GM19455 (cell line): ENCODE measurements around the gene ZBTB33.

Experiments used
- ATAC-seq: cut with Tn5 transposase; IDR thresholded peaks from one replicate; pipeline ENCODE4 v1.9.1; 2021; ENCODE audit not compliant: unreplicated experiment

The ZBTB33 gene

DNA sequence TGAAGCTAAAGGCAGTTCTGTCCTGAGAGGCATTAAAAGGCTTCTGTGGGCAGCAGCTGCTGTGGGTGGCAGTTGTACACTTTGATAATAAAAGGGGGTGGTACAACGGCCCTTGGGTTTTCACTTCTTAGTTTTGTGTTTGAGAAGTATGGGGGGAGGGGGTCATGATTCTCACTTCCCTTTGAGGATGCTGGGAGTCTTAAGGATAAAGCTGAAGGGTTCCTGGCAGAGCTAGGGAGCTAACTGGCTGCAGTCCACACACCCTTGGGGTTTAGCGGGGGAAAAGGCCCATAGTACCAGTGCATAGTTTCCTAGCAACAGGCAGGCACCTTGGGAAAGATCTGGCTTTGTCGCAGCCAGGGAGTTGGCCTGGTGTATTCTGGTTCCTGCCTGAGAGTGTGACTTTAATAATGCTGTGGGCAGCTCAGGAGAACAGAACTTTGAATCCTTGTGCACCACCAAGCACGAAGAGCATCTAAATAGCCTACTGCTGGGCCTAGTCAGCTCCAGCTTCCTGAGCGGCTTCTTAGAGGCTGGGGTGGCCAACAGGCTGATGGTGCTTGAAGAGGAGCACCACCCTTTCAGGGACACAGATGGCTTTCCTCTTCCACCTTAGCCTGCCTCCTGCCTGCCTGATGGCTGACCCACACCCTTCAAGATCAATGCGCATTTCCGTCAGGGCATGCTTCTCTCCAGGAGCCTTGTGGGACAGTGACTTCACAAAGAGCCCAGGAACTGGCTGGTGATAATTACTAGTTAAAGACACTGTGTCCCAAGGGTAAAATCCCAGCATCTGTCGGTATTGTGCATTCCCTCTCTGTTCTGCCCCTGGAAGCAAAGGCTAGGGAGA is 12.5 kb downstream of the ZBTB33 start:
- ATAC-seq, result no peak

DNA sequence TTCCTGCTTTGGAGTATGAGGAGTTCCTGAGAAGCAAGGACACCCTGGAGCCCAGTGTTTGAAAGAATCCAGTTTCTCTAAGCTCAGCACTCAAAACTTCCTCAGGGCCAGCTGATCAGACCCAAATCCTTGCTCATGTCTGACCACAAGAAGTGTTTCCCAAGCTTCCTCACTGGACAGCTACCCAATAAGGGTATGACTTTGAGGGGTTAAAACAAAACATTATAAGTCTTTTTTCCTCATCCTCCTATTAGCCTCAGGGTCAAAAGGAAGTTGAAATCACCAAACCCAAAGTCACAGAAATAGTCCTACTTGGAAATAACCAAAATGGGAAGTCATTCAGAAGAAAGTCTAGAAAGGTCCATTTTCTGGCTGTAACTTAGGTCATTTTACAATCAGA is 13.7 kb downstream of the ZBTB33 start:
- no peak for ATAC-seq

DNA sequence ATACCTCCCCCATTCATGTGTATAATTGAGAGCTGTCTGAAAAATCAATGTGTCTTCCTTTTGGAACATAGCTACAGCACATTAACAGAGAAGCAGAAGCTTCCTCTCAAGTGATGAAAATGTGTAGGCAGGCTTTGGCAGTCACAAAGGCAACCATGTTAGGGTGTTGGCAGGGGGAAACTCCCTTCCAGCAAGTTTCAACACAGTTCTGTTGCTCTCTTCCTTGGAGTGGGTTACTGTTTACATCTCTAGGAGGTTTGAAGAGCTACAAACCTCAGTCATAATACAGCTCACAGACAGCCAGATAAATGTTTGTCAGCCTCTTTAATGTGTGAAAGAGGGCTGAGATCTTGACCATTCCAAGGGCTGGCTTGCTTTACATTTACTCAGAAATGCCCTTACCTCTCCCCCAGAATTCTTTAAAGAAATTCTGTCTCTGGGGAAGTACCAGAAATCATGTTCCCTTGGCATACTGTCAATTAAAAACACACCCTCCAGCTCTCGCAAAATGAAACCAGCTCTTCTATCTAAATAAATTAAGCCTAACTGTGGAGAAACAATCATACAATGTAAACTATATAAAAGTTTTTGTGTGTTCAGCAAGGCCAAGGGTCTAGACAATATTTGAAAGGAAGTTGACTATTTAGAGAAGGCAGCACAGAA is 18.9 kb downstream of the ZBTB33 start:
- no peak for ATAC-seq

DNA sequence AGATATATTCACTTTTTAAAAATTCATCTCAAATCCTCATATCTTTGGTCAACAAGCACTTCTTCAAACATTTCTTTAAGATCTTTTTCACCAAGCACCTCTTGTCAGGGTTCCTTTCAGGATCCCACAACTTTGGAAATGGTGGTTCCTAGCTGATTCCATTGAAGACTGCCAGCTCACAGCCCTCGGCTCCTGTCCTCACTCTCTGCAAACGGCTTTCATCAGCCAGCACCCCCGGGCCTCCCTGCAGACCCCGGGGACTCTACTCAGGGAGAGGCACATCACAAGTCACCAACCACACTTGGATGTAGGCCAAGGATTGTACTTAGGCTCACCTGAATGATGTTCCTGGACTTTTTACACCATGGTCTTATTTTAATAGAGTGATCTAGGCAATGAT is 20.0 kb downstream of the ZBTB33 start:
- no peak for ATAC-seq

DNA sequence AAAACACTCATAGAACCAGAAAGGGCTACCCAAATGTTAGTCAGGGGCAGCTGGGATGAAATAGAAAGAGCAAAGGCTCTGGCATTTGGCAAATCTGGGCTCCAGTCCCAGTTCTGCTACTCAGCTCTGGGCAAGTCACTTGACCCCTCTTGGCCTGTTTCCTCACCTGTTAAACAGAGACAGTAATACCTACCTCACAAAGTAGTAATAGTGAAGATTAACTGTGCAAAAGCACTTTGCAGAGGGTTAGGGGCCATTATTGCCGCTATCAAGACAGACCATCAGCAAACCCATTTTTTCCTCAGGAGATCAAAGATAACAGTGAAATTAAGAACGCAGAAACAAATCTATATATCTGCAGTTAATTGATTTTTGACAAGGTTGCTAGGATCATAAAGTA is 20.6 kb downstream of the ZBTB33 start:
- ATAC-seq, result no peak

DNA sequence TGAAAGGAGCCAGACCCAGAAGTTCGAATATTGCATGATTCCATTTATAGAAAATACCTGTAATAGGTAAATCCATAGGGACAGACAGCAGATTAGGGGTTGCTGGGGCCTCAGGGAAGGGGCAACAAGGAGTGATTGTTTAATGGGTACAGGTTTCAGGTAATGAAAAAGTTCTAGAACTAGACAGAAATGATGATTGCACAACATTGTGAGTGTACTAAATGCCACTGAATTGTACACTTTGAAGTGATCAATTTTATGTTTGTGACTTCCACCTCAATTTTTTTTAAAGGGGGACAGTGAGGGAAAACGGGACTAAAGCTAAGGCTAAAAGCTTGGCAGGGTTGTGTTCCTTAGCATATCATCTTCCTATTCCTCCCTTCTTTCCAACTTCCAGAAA is 23.5 kb downstream of the ZBTB33 start:
- no peak for ATAC-seq

DNA sequence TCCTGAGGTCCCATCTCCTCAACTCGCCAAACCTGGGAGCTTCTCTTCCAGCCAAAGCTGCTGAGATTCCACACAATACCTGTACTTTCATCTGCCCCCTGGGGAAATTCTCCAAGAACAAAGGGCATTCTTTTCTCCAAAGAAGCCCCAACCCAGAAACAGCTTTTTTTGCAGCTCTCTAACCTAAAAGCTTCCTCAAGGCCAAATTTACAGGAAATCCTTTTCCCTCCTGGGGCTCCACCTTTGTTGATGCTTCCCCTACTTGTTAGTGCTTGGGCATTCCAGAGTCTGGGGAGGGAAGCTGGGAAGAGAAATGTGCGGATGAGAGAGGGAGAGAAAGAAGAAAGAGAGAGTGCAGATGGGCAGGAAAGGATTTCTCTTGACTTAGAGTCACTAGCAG is 24.3 kb downstream of the ZBTB33 start:
- no peak for ATAC-seq

DNA sequence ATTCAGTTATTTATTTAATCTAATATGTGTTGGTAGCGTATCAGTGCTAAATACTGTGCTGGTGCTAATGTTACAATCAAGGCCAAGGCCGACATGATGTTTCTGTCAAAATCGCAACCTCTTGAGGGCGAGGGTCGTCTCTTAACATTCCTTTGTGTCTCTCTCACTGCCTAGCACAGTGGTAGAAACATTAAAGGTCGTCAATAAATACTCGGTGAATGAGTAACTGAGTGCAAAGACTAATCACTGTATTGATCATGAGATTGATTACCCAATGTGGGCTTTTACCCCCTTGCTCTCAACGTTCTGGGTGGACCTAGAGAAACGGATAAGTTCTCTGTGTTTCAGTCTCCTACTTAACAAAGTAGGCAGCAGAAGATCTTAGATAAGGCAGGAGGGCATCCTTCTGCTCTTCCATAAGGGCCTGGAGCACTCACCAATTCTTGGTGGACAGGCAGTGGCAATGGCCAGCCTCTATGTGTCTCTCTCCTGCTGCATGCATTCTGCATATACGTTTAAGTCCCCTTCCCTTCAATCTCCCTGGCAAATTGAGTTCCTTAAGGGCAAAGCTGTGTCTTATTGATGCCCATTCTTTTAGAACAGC is 30.5 kb downstream of the ZBTB33 start:
- ATAC-seq, result no peak

DNA sequence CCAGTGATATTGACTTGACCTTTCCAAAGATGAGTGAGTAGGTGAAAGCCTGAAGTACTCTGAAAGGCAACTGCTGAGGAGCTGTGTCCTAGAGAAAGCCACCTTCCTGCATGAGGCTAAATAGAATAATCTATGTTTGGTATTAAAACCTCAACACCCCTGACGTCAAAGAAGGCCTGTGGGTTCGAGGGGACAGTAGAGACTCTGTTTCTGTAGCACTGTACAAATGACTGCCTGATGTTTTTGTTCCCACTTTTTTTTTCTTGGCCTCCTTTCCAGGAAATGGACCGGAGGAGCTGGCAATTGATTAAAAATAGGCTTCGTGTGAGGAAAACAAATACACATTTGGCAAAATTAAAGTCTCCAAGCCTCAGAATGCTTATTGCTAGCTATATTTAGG is 31.1 kb downstream of the ZBTB33 start:
- ATAC-seq, result no peak

DNA sequence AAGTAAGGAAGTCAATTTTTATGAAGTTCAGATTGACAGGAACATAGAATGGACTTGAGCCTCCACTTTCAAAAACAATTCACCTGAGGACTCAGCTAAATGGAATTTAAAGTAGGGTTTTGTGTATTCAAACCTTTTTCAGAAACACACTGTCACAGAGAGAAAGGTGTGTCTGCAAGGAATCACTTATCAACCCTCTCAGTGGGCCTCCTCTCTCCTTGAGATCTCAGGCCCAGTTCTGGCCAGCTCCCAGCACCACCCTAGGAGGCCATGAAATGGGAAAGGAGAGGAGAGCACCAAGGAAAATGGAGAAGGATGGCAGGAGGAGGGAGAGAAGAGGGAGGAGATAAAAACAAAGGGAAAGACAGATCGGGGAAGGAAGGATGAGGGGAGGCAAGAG is 32.1 kb downstream of the ZBTB33 start:
- ATAC-seq, result no peak

DNA sequence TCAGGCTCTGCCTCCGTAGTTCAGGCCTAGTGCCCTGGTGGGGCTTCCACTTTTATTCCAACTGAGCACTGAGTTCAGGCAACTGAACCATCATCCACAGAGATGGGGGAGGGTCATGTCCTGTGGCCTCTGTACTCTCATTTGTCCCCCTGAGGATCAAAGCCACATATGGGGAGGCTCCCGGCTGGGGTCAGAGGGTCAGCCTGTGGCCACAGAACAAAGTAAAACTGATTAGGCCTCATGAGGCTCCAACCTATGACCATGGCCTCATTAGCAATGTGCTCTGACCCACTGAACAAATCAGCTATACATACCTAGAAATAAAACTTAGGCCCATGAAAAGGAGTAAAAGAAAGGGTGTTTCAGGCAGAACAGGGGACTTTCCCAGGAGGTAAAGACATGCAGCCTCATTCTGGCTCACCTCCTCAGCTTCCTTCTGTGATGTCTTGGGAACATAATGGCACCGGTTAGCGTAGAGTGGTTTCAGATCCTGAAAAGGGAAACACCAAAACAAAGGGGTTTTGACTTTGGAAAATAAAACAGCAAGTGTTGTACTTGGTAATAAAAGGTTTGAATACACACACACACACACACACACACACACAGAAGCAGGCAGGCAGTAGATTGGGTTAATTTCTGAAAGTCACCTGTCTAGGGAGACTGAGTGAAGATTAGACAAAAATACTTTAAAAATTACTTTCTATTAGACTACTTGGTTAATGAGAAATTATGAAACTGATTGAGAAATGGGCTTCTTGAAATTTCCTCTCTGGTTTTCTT is 36.3 kb downstream of the ZBTB33 start:
- ATAC-seq, result peak; percentile 44

DNA sequence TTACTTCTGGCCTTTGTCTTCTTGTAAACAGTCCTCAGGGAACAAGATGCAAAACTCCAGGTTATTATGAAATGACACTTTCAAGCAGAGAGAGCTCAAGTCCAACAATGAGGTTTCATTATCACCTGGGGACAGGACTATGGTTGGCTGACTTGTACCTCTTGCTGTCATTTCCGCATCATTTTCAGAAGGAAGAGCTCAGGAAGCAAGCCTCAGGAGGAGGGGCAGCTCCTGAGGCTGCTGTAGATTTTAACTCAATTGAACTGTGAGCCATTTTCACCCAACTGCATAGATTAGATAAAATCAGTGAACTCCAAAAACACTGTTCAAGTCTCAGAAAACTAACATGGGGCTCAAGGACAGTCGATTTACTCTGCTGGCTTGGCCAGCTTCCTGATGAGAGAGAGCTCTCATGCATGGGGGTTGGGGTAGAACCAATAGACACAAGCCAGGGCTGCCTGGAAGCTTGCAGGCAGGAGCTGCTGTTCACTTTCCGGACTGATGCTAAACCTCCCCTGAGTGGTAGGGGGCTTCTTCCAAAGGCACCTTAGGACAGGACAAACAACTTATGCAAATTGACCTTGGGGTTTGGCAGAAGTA is 37.0 kb downstream of the ZBTB33 start:
- ATAC-seq, result peak; percentile 60

DNA sequence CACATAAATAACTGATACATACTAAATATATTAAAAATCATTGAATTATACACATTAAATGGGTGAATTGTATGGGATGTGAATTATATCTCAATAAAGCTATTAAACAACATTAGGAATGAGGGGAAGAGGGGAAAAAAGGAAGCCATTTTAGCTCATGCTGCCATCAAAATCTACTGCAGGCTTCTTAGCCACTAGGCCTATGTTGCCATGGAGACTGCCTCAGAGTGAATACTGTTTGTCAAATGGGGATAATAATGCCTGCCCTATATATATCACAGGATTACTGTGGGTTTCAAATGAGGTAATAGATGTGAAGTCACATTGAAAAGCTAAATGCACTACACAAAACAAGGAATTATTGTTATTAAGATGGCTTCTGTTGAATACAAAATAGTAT is 39.5 kb downstream of the ZBTB33 start:
- ATAC-seq, result no peak

DNA sequence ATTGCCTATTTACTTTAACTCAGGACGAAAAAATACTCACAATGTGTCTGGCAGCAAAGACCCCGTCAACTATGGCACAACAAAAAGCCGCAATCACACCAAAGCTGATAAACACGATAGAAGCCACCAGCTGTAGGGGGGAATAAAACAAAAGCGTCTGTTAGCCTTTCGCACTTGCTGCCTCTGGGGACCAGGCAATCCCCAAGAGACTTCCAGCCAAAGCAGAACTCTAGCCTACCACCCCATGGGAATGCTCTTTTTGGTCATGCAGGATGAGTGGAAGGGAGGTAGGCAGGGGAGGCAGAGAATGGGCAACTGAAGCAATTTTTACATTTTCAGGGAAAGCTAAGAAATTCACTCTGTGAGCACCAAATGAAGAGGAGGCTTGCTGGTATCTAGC is 40.6 kb downstream of the ZBTB33 start:
- ATAC-seq, result no peak

DNA sequence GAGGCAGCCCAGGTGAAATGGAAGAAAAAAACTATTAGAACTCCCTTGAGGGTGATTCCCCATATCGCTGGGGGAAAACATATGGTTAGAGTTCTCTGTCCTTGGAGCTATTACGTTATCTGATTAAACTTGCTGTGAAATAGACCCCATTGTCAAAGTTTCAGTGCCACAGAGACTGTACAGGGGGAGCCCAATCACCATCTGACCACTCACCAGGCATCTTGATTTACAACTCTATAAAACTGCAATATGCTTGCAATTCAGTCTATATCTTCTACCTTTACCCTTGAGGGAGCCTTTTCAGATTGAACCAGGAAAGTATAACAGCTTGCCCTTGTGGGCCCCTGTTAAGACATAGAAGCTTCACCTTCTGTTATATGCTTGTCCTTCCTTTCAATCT is 42.4 kb downstream of the ZBTB33 start:
- no peak for ATAC-seq

DNA sequence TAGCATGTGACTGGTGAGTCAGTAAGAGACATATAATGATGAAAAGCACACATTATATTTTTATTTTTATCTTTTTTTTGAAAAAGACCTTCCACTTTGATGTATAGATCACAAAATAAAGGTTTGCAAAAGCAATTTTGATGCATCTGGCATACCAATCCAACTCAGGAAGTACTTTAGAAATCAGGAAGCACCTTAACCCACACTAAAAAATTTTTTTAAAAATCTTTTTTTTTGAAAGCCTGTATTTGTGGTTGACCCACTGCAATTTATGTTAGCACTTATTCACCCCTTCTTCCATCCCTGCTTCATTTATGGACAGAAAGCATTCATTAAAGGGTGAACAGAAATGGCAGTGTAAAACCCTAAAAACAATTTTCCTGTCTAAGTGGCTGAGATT is 44.0 kb downstream of the ZBTB33 start:
- no peak for ATAC-seq

DNA sequence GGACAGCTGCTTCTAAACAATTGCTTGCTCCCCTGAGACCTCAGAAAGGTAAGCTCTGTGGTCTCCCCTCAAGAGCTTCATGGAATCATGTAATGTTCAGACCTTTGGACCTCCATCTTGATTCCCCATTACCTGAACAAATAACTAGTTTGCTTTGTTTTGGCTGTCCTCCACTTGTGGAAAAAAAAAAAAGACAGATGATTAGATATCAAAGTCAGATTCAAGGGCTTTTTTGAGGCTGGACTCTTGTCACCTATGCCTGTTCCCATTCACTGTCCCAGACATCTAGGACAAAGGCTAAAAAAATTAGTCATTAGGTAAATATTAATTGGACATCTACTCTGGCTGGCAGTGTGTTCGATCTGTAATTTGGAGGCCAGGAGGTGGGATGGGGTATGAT is 47.3 kb downstream of the ZBTB33 start:
- ATAC-seq, result no peak

DNA sequence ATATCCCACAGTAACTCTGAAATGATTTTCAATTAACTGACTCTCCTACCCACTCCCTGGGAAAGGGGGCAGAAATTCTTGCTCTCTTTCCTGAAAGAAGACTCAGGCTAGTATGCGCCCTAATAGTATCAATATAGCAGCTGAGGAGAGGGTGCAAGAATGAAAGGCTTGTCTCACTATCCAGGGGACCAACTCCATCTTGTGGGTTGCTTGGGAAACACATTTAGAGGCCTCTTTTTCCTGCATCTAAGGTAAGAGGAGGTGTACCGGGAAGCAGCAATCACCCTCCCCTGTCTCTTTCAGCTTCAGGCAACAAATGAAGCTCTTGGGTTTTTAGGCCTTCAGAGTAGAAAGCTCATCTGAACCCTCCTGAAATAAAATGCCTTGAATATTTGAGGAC is 49.3 kb downstream of the ZBTB33 start:
- ATAC-seq, result no peak

DNA sequence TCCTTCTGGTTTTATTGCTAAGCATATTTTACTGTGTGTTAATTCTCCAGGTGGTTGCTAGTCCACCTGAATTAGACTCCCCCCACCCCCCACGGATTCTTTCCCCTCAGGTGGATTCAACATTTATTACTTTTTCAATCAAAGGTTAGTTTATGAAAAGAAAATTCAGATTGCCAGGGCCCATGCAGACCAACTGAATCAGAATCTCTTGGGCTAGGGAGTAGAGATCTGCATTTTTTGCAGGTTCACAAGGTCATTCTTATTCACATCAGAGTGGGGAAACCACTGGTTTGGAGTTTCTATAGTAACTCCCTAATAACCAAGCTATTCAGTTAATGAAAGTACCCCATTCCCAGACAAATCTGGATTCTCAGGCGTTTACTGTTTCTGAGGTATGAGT is 50.9 kb downstream of the ZBTB33 start:
- no peak for ATAC-seq

DNA sequence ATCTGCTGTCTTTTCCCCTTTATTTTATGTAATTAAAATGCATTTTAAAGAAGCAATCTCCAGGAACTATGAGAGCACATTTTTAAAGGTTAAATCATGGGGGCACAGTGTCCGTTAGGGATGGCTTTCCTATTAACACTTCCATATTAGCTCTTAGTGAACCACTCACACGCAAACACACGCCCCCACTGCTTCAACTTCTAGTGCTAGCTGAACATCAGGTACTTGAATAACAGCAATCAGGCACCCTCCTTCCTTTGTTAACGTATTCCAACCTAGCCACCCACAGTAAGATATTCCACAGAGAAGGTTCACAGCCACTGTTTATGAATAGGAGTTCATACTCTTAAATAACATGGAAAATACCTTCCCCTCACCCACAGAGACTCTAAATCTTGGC is 51.3 kb downstream of the ZBTB33 start:
- peak; percentile 15 for ATAC-seq

DNA sequence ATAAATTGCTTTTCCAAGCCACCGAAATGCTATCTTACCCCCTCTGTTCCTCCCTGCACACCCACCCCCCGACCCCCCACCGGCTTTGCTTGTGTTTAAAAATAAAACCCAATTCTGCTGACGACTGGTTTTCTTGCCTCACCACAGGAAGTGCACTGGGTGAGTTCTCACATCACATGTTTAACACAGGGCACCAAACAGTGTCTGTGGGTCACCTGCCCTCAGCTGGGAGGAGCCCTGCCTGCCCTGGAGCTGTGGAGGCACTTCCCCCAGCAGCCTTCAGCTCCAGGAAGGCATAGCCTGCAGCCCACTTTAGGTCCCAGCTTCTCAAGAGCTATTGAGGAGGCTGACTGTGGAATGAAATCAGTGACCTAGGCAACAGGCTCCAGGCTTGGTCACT is 51.8 kb downstream of the ZBTB33 start:
- ATAC-seq, result peak; percentile 96
